Measurements from ENCODE around the gene MAPK6.

The MAPK6 gene

GRCh38 chr15:52097180-52097579 lies 78.2 kb downstream of the MAPK6 start:
- Histone ChIP-seq H3K27ac (ENCODE audit: low read depth, low read length, poor library complexity, severe bottlenecking) (no peak overlapping the region), H3K36me3 (ENCODE audit: insufficient read depth, low read length) (no peaks in the 10 kb centered on the region), H3K4me1 (ENCODE audit: insufficient read depth, low read length, severe bottlenecking) (peaks cover 2% of the 10 kb centered on the region), H3K79me2 (ENCODE audit: insufficient read depth, low read length) (no peaks in the 10 kb centered on the region), H3K9me3 (ENCODE audit: low read length) (no peaks in the 10 kb centered on the region), H4K20me1 (ENCODE audit: insufficient read depth, low read length) (no peaks in the 10 kb centered on the region), H3K9ac (ENCODE audit: low read length) (no peak overlapping the region), H2AFZ (ENCODE audit: low read length) (no peak overlapping the region), H3F3A (ENCODE audit: insufficient read depth, low read length) (no peaks in the 10 kb centered on the region), H3K9me2 (ENCODE audit: low read depth, low read length) (no peaks in the 10 kb centered on the region), H3K27me3 (ENCODE audit: insufficient read depth, low read length) (no peaks in the 10 kb centered on the region), H3K4me3 (ENCODE audit: low read depth, low read length, poor library complexity, severe bottlenecking) (no peak overlapping the region), H3K4me2 (ENCODE audit: low read length) (no peak overlapping the region)
- TF ChIP-seq EZH2 (IDR thresholded peaks at IDR 0.05; ENCODE audit: borderline replicate concordance, low read length) (no peak), CTCF (IDR thresholded peaks at IDR 0.05; ENCODE audit: low read length) (no peak)

GRCh38 chr15:52098323-52098722 lies 79.3 kb downstream of the MAPK6 start:
- no peak overlapping the region for H3K9ac ChIP-seq (ENCODE audit: low read length)
- no peaks in the 10 kb centered on the region for H3K9me2 ChIP-seq (ENCODE audit: low read depth, low read length)
- no peak overlapping the region for H3K27ac ChIP-seq (ENCODE audit: low read depth, low read length, poor library complexity, severe bottlenecking)
- H3K9me3 ChIP-seq (ENCODE audit: low read length) = no peaks in the 10 kb centered on the region
- TF ChIP-seq CTCF (IDR thresholded peaks at IDR 0.05; ENCODE audit: low read length) = no peak
- TF ChIP-seq EZH2 (IDR thresholded peaks at IDR 0.05; ENCODE audit: borderline replicate concordance, low read length) = no peak
- no peaks in the 10 kb centered on the region for H3K36me3 ChIP-seq (ENCODE audit: insufficient read depth, low read length)
- peaks cover 5% of the 10 kb centered on the region for H3K4me1 ChIP-seq (ENCODE audit: insufficient read depth, low read length, severe bottlenecking)
- no peak overlapping the region for H3K4me3 ChIP-seq (ENCODE audit: low read depth, low read length, poor library complexity, severe bottlenecking)
- no peaks in the 10 kb centered on the region for H4K20me1 ChIP-seq (ENCODE audit: insufficient read depth, low read length)
- H3F3A ChIP-seq (ENCODE audit: insufficient read depth, low read length) = no peaks in the 10 kb centered on the region
- H2AFZ ChIP-seq (ENCODE audit: low read length) = no peak overlapping the region
- H3K79me2 ChIP-seq (ENCODE audit: insufficient read depth, low read length) = no peaks in the 10 kb centered on the region
- no peak overlapping the region for H3K4me2 ChIP-seq (ENCODE audit: low read length)
- no peaks in the 10 kb centered on the region for H3K27me3 ChIP-seq (ENCODE audit: insufficient read depth, low read length)

- Histone ChIP-seq H3K79me2 (ENCODE audit: insufficient read depth, low read length) (no peaks in the 10 kb centered on the region), H2AFZ (ENCODE audit: low read length) (no peak overlapping the region), H3F3A (ENCODE audit: insufficient read depth, low read length) (no peaks in the 10 kb centered on the region), H4K20me1 (ENCODE audit: insufficient read depth, low read length) (no peaks in the 10 kb centered on the region), H3K9ac (ENCODE audit: low read length) (no peak overlapping the region), H3K9me2 (ENCODE audit: low read depth, low read length) (no peaks in the 10 kb centered on the region), H3K36me3 (ENCODE audit: insufficient read depth, low read length) (no peaks in the 10 kb centered on the region), H3K9me3 (ENCODE audit: low read length) (no peaks in the 10 kb centered on the region), H3K4me3 (ENCODE audit: low read depth, low read length, poor library complexity, severe bottlenecking) (no peak overlapping the region), H3K27ac (ENCODE audit: low read depth, low read length, poor library complexity, severe bottlenecking) (no peak overlapping the region), H3K4me2 (ENCODE audit: low read length) (no peak overlapping the region), H3K4me1 (ENCODE audit: insufficient read depth, low read length, severe bottlenecking) (peaks cover 5% of the 10 kb centered on the region), H3K27me3 (ENCODE audit: insufficient read depth, low read length) (no peaks in the 10 kb centered on the region)
- no peak for TF ChIP-seq EZH2 (IDR thresholded peaks at IDR 0.05; ENCODE audit: borderline replicate concordance, low read length)
- TF ChIP-seq CTCF (IDR thresholded peaks at IDR 0.05; ENCODE audit: low read length) = no peak
Measured at GRCh38 chr15:52099651-52100272, 80.7 kb downstream of the MAPK6 start.
